ENCODE data around the gene LYZL2.
"Not testable (repeated sequence)": the region's sequence is repeated elsewhere in the genome, so short reads cannot be mapped to it uniquely, and the experiment has no call there.

LYZL2 gene

GRCh38 chr10:30639946-30640786, 10.6 kb upstream of the LYZL2 start:
- peak; percentile 31 for DNase-seq (ENCODE audit: low read depth)
- H3K4me3 ChIP-seq (ENCODE audit: low read depth, low read length) = no peak overlapping the region

GRCh38 chr10:30637881-30638467, 8.4 kb upstream of the LYZL2 start:
- H3K4me3 ChIP-seq (ENCODE audit: low read depth, low read length) = no peak overlapping the region
- no peak for DNase-seq (ENCODE audit: low read depth)
- no peak for TF ChIP-seq CTCF (IDR thresholded peaks at IDR 0.05; ENCODE audit: low read depth, low read length, missing control alignments)

More at GRCh38 chr10:30639946-30640786, 10.6 kb upstream of the LYZL2 start:
- TF ChIP-seq CTCF (IDR thresholded peaks at IDR 0.05; ENCODE audit: low read depth, low read length, missing control alignments) = peak; percentile 85

GRCh38 chr10:30631188-30631587, 1.6 kb upstream of the LYZL2 start:
- TF ChIP-seq CTCF (IDR thresholded peaks at IDR 0.05; ENCODE audit: low read depth, low read length, missing control alignments) = no peak
- DNase-seq (ENCODE audit: low read depth) = no peak

GRCh38 chr10:30630571-30630970, 1.0 kb upstream of the LYZL2 start:
- H3K4me3 ChIP-seq (ENCODE audit: low read depth, low read length) = no peak overlapping the region
- TF ChIP-seq CTCF (IDR thresholded peaks at IDR 0.05; ENCODE audit: low read depth, low read length, missing control alignments) = no peak
- no peak for DNase-seq (ENCODE audit: low read depth)

More at GRCh38 chr10:30631188-30631587, 1.6 kb upstream of the LYZL2 start:
- H3K4me3 ChIP-seq (ENCODE audit: low read depth, low read length) = no peak overlapping the region

GRCh38 chr10:30628576-30628975, 977 bp downstream of the LYZL2 start:
- DNase-seq (ENCODE audit: low read depth); H3K4me3 ChIP-seq (ENCODE audit: low read depth, low read length): not testable (repeated sequence)

GRCh38 chr10:30626837-30627236, 2.7 kb downstream of the LYZL2 start:
- DNase-seq (ENCODE audit: low read depth); H3K4me3 ChIP-seq (ENCODE audit: low read depth, low read length): not testable (repeated sequence)

- H3K4me3 ChIP-seq (ENCODE audit: low read depth, low read length); DNase-seq (ENCODE audit: low read depth): not testable (repeated sequence)
These were observed 3.4 kb downstream of the LYZL2 start for GRCh38 chr10:30626196-30626595.

- no peak for TF ChIP-seq CTCF (IDR thresholded peaks at IDR 0.05; ENCODE audit: low read depth, low read length, missing control alignments)
- DNase-seq (ENCODE audit: low read depth) = no peak
- no peak overlapping the region for H3K4me3 ChIP-seq (ENCODE audit: low read depth, low read length)
These were observed 4.5 kb downstream of the LYZL2 start for GRCh38 chr10:30625080-30625479.
